ENCODE results near the gene NCMAP.

The NCMAP gene

GRCh38 chr1:24580756-24581155, 24.9 kb downstream of the NCMAP start:
- TF ChIP-seq CTCF (IDR thresholded peaks at IDR 0.05; ENCODE audit: low read depth, low read length) = no peak
- no peak for TF ChIP-seq MAX (IDR thresholded peaks at IDR 0.05; ENCODE audit: low read depth, low read length)
- no peak for TF ChIP-seq MYC (IDR thresholded peaks at IDR 0.05; ENCODE audit: low read depth, low read length)
- no peak for TF ChIP-seq POLR2A (IDR thresholded peaks at IDR 0.05; ENCODE audit: extremely low read depth, insufficient read length)
- no peak for DNase-seq (ENCODE audit: low read depth)
- no peak overlapping the region for H3K4me3 ChIP-seq (ENCODE audit: low read depth, low read length)

GRCh38 chr1:24584171-24584647, 28.3 kb downstream of the NCMAP start:
- no peak for TF ChIP-seq MAX (IDR thresholded peaks at IDR 0.05; ENCODE audit: low read depth, low read length)
- TF ChIP-seq POLR2A (IDR thresholded peaks at IDR 0.05; ENCODE audit: extremely low read depth, insufficient read length) = no peak
- TF ChIP-seq MYC (IDR thresholded peaks at IDR 0.05; ENCODE audit: low read depth, low read length) = no peak
- TF ChIP-seq CTCF (IDR thresholded peaks at IDR 0.05; ENCODE audit: low read depth, low read length) = no peak
- no peak for DNase-seq (ENCODE audit: low read depth)
- no peak overlapping the region for H3K4me3 ChIP-seq (ENCODE audit: low read depth, low read length)

GRCh38 chr1:24586119-24586518, 30.2 kb downstream of the NCMAP start:
- TF ChIP-seq CTCF (IDR thresholded peaks at IDR 0.05; ENCODE audit: low read depth, low read length) (no peak), MYC (IDR thresholded peaks at IDR 0.05; ENCODE audit: low read depth, low read length) (no peak), POLR2A (IDR thresholded peaks at IDR 0.05; ENCODE audit: extremely low read depth, insufficient read length) (no peak), MAX (IDR thresholded peaks at IDR 0.05; ENCODE audit: low read depth, low read length) (no peak)
- no peak for DNase-seq (ENCODE audit: low read depth)
- H3K4me3 ChIP-seq (ENCODE audit: low read depth, low read length) = no peak overlapping the region

- peak; percentile 85 for TF ChIP-seq CTCF (IDR thresholded peaks at IDR 0.05; ENCODE audit: low read depth, low read length)
- TF ChIP-seq POLR2A (IDR thresholded peaks at IDR 0.05; ENCODE audit: extremely low read depth, insufficient read length) = no peak
- DNase-seq (ENCODE audit: low read depth) = peak; percentile 68
- H3K4me3 ChIP-seq (ENCODE audit: low read depth, low read length) = no peak overlapping the region
Observed at GRCh38 chr1:24586970-24587820, 31.3 kb downstream of the NCMAP start.

GRCh38 chr1:24588573-24588972, 32.7 kb downstream of the NCMAP start:
- DNase-seq (ENCODE audit: low read depth) = no peak
- no peak overlapping the region for H3K4me3 ChIP-seq (ENCODE audit: low read depth, low read length)
- no peak for TF ChIP-seq CTCF (IDR thresholded peaks at IDR 0.05; ENCODE audit: low read depth, low read length)
- TF ChIP-seq POLR2A (IDR thresholded peaks at IDR 0.05; ENCODE audit: extremely low read depth, insufficient read length) = no peak
- TF ChIP-seq MAX (IDR thresholded peaks at IDR 0.05; ENCODE audit: low read depth, low read length) = no peak
- no peak for TF ChIP-seq MYC (IDR thresholded peaks at IDR 0.05; ENCODE audit: low read depth, low read length)

All from NB4 (cell line).